Heart right ventricle (tissue), 16 donors: ENCODE data around the gene MVB12A. TPM values are rescaled to one million over a fixed set of nuclear protein-coding genes. Genes with fewer than 3 reads are reported as not detected.

Source experiments
- ATAC-seq, 8 donors: fragments of 200-7000 bp; cut with Tn5 transposase; one replicate each; pipeline ENCODE4 v1.9.1; 2020; ENCODE audit warnings: mild to moderate bottlenecking in 8 of 8, moderate library complexity in 8 of 8, moderate number of reproducible peaks in 1 of 8
- DNase-seq, 2 donors: peaks; one replicate each; pipeline ENCODE4 v3.0.0-alpha.2; 2020
- H3K27ac ChIP-seq, 10 donors: fragments of 200-600 bp; sonication (generic) in 2 of 10; one replicate each; pipeline versions ENCODE4 v1.5.0 to v1.8.0; 2020 to 2022; ENCODE audit warnings: mild to moderate bottlenecking in 3 of 10
- H3K27me3 ChIP-seq, 7 donors: fragments of 200-600 bp; one replicate each; pipeline ENCODE4 v1.8.0; 2021 to 2022; ENCODE audit warnings: mild to moderate bottlenecking in 2 of 7
- H3K36me3 ChIP-seq, 9 donors: fragments of 200-600 bp; sonication (generic) in 1 of 9; one replicate each; pipeline versions ENCODE4 v1.5.0 to v1.8.0; 2020 to 2022; ENCODE audit warnings: mild to moderate bottlenecking in 2 of 9
- H3K4me1 ChIP-seq, 9 donors: fragments of 200-600 bp; sonication (generic) in 1 of 9; one replicate each; pipeline versions ENCODE4 v1.5.0 to v1.8.0; 2020 to 2022; ENCODE audit warnings: mild to moderate bottlenecking in 4 of 9
- H3K4me3 ChIP-seq, 10 donors: fragments of 200-600 bp; sonication (generic) in 2 of 10; one replicate each; pipeline versions ENCODE4 v1.5.0 to v1.8.0; 2020 to 2022; ENCODE audit warnings: mild to moderate bottlenecking in 7 of 10, moderate library complexity in 2 of 10
- H3K9me3 ChIP-seq, 11 donors: fragments of 200-600 bp in 10 of 11; sonication (generic) in 2 of 11; one replicate each; pipeline versions ENCODE4 v1.5.0 to v1.8.0; 2013 to 2022; ENCODE audit warnings: mild to moderate bottlenecking in 2 of 11, control low read depth in 1 of 11, moderate library complexity in 1 of 11
- CTCF ChIP-seq, 9 donors: fragments of 200-600 bp; sonication (generic) in 2 of 9; IDR thresholded peaks; one replicate each; pipeline versions ENCODE4 v1.5.0 to v1.8.0; 2021 to 2022; ENCODE audit warnings: antibody characterized with exemption in 9 of 9, mild to moderate bottlenecking in 5 of 9, moderate library complexity in 1 of 9
- WGBS, 2 donors: extraction: QIAGEN DNeasy Blood & Tissue Kit; methylation state at CpG; one replicate each; pipeline ENCODE4 v1.1.7; 2013; ENCODE audit warnings: inconsistent platforms in 1 of 2; 5-methylcytosine and 5-hydroxymethylcytosine counted together
- intact Hi-C, 10 donors: fragments of 100-400 bp; cut with DNase I; formaldehyde crosslinking; loops; one replicate each; pipeline versions ENCODE4 v1.11.1 to v1.14.2; 2022
- polyA plus RNA-seq, 2 donors: library from polyadenylated mRNA; stranded (reverse); fragments of 200-250 nt; gene quantifications; one replicate each; pipeline ENCODE4 v1.2.3, GENCODE V29; 2013
- total RNA-seq, 10 donors: library from RNA; stranded (reverse); fragmentation: NEBNext Ultra II Directional in 3 of 10; extraction: Animal tissue kit (Norgen Biotek cat#: 25700) in 3 of 10; gene quantifications; one replicate each; pipeline versions ENCODE4 v1.2.1 to v1.2.4, GENCODE V29; 2021 to 2023
- donor health status: Arrhythmogenic right ventricular cardiomyopathy.
- donor health status: ischemic (EF 13 %, LVEDD 7.1; RV severe dilation, severe dysfunction).
- donor health status: healthy with polysubstance abuse.
- donor health status: DM: no; HTN: yes; CAD: no.
- donor health status: DM: no; HTN: no; CAD: no.
- donor health status: ischemic (EF 25% LVEDD 6.9; RV normal size, moderate dysfunction).
- donor health status: ischemic (EF 25% LVEDD 5.7; RV mildly dilated, moderate dysfunction).
- donor health status: healthy.
- donor health status: DM: yes; HTN: yes; CAD: no.
- donor health status: Ischemic cardiomyopathy.
- donor health status: ischemic (EF 35%, LVEDD 5.7; RV mildly dilated, moderate dysfunction).
- donor health status: nonischemic (EF 11% LVEDD 7.7; RV severe dilation, severe dysfunction).
- donor health status: DM: yes; HTN: yes; CAD: no.
- donor health status: PGD.
- donor health status: ischemic (EF 29% LVEDD 5.4; RV normal size, mild dysfunction).
- donor health status: nonischemic (EF 23%, LVEDD 6.1; RV moderate dilation, normal function).

The MVB12A gene
- total and polyA plus RNA-seq, 12 donors: 11.7 to 50.0 (median 17.5) TPM

- WGBS, 2 donors: 95 to 98% methylated on average over 25 of the region's 25 CpGs
- Histone ChIP-seq H3K4me3 (no peak overlapping the region), H3K27ac (no peak overlapping the region), H3K9me3 (peaks cover 0 to 7% (median 0%) of the 10 kb centered on the region in 11 donors), H3K27me3 (no peaks in the 10 kb centered on the region), H3K36me3 (peaks cover 0 to 8% (median 0%) of the 10 kb centered on the region in 9 donors), H3K4me1 (no peaks in the 10 kb centered on the region)
- ATAC-seq (no peak), DNase-seq (no peak)
- intact Hi-C loops: no loop called here
- no peak for TF ChIP-seq CTCF (IDR thresholded peaks at IDR 0.05)
Measured at GRCh38 chr19:17436094-17436873, 16.4 kb downstream of the MVB12A start.

- H3K27me3 ChIP-seq: no peaks in the 10 kb centered on the region
- no peak for ATAC-seq
- peaks cover 0 to 8% (median 0%) of the 10 kb centered on the region in 9 donors for H3K36me3 ChIP-seq
- H3K27ac ChIP-seq: no peak overlapping the region
- TF ChIP-seq CTCF (IDR thresholded peaks at IDR 0.05): no peak
- intact Hi-C loops: no loop called here
- 85 to 86% methylated on average over 7 of the region's 7 CpGs for WGBS, 2 donors
- H3K9me3 ChIP-seq: peaks cover 0 to 12% (median 0%) of the 10 kb centered on the region in 11 donors
- no peak for DNase-seq
- H3K4me3 ChIP-seq: no peak overlapping the region
- no peaks in the 10 kb centered on the region for H3K4me1 ChIP-seq
Measured at GRCh38 chr19:17436874-17437267, 17.0 kb downstream of the MVB12A start.

- Histone ChIP-seq H3K27ac (no peak overlapping the region), H3K4me1 (no peaks in the 10 kb centered on the region), H3K36me3 (no peaks in the 10 kb centered on the region), H3K4me3 (no peak overlapping the region), H3K9me3 (peaks cover 0 to 8% (median 0%) of the 10 kb centered on the region in 11 donors), H3K27me3 (no peaks in the 10 kb centered on the region)
- DNase-seq: no peak
- intact Hi-C loops: no loop called here
- WGBS, 2 donors: 52 to 59% methylated on average over 8 of the region's 8 CpGs
- ATAC-seq: peak in 6 of 8 donors; percentile 42 to 67 (median 54)
- peak in 7 of 9 donors; percentile 28 to 59 (median 43) for TF ChIP-seq CTCF (IDR thresholded peaks at IDR 0.05)
Measured at GRCh38 chr19:17441241-17442021, 21.6 kb downstream of the MVB12A start.

GRCh38 chr19:17445526-17446165, 25.8 kb downstream of the MVB12A start:
- ATAC-seq (no peak), DNase-seq (no peak)
- intact Hi-C loops: loop anchor here in 1 of 10 donors (5.0 kb wide), 1 partner anchor 48 kb away; no protein-coding TSS in a partner anchor
- Histone ChIP-seq H3K4me3 (no peak overlapping the region), H3K27me3 (peaks cover 0 to 34% (median 0%) of the 10 kb centered on the region in 7 donors), H3K4me1 (peaks cover 0 to 8% (median 7%) of the 10 kb centered on the region in 9 donors), H3K36me3 (no peaks in the 10 kb centered on the region), H3K9me3 (peaks cover 0 to 8% (median 0%) of the 10 kb centered on the region in 11 donors), H3K27ac (no peak overlapping the region)
- 95 to 99% methylated on average over 1 of the region's 1 CpG for WGBS, 2 donors
- no peak for TF ChIP-seq CTCF (IDR thresholded peaks at IDR 0.05)
